ENCODE measurements around the gene MMADHC. TPM values are rescaled to one million over a fixed set of nuclear protein-coding genes. Genes with fewer than 3 reads are reported as not detected.

MMADHC gene
- total and polyA plus RNA-seq, 4 donors = 67.8 to 97.5 (median 88.0) TPM

GRCh38 chr2:149601141-149601796 is 13.7 kb upstream of the MMADHC start:
- Histone ChIP-seq H3K4me1 (ENCODE audit: control insufficient read depth in 4 of 4, insufficient read depth in 4 of 4, low read length in 3 of 4) (peaks cover 3 to 16% (median 13%) of the 10 kb centered on the region in 4 donors), H3K36me3 (ENCODE audit: control insufficient read depth in 4 of 4, insufficient read depth in 3 of 4, low read depth in 1 of 4, low read length in 3 of 4) (no peaks in the 10 kb centered on the region), H3K9ac (ENCODE audit: low read depth in 1 of 2, low read length in 2 of 2) (no peak overlapping the region), H3K4me3 (ENCODE audit: low read depth in 1 of 3, low read length in 3 of 3) (no peak overlapping the region), H3K9me3 (ENCODE audit: control insufficient read depth in 4 of 4, low read length in 3 of 4) (no peaks in the 10 kb centered on the region), H3K27me3 (ENCODE audit: control insufficient read depth in 4 of 4, insufficient read depth in 4 of 4, low read length in 3 of 4) (no peaks in the 10 kb centered on the region), H3K27ac (ENCODE audit: low read depth in 1 of 2, low read length in 2 of 2) (no peak overlapping the region)
- no peak for DNase-seq (ENCODE audit: low spot score)
- WGBS = 53% methylated on average over 3 of the region's 3 CpGs
- TF ChIP-seq RAD21 (IDR thresholded peaks at IDR 0.05) = no peak
- no peak for TF ChIP-seq SP1 (IDR thresholded peaks at IDR 0.05)
- TF ChIP-seq MAX (IDR thresholded peaks at IDR 0.05) = no peak
- TF ChIP-seq TAF1 (conservative IDR thresholded peaks at IDR 0.05) = no peak
- no peak for TF ChIP-seq RXRA (IDR thresholded peaks at IDR 0.05)
- no peak for TF ChIP-seq FOXA2 (IDR thresholded peaks at IDR 0.05)
- TF ChIP-seq REST (IDR thresholded peaks at IDR 0.05) = no peak
- TF ChIP-seq FOXA1 (IDR thresholded peaks at IDR 0.05) = no peak
- TF ChIP-seq YY1 (IDR thresholded peaks at IDR 0.05) = no peak
- no peak for TF ChIP-seq NR2F2 (IDR thresholded peaks at IDR 0.05)
- no peak for TF ChIP-seq HNF4A (conservative IDR thresholded peaks at IDR 0.05)
- no peak for TF ChIP-seq HNF4G (IDR thresholded peaks at IDR 0.05)
- no peak for TF ChIP-seq JUND (IDR thresholded peaks at IDR 0.05)

- H3K4me1 ChIP-seq (ENCODE audit: control insufficient read depth in 4 of 4, insufficient read depth in 4 of 4, low read length in 3 of 4) = peaks cover 3 to 17% (median 13%) of the 10 kb centered on the region in 4 donors
- H3K4me3 ChIP-seq (ENCODE audit: low read depth in 1 of 3, low read length in 3 of 3) = no peak overlapping the region
- TF ChIP-seq ATF3 (IDR thresholded peaks at IDR 0.05) (no peak), RAD21 (IDR thresholded peaks at IDR 0.05) (peak; percentile 96 to 97), REST (IDR thresholded peaks at IDR 0.05) (no peak), EGR1 (IDR thresholded peaks at IDR 0.05; ENCODE audit: low read depth in 2 of 2) (no peak), CTCF (IDR thresholded peaks at IDR 0.05; ENCODE audit: low read depth, low read length, missing input control) (peak; percentile 92), FOXA1 (IDR thresholded peaks at IDR 0.05) (no peak), RXRA (IDR thresholded peaks at IDR 0.05) (peak; percentile 24 to 32), YY1 (IDR thresholded peaks at IDR 0.05) (no peak), SP1 (IDR thresholded peaks at IDR 0.05) (no peak), TAF1 (conservative IDR thresholded peaks at IDR 0.05) (no peak), ZBTB33 (IDR thresholded peaks at IDR 0.05) (no peak), GABPA (IDR thresholded peaks at IDR 0.05 in 1 of 2, conservative IDR thresholded peaks at IDR 0.05 in 1 of 2) (no peak)
- 42% methylated on average over 13 of the region's 13 CpGs for WGBS
- H3K9ac ChIP-seq (ENCODE audit: low read depth in 1 of 2, low read length in 2 of 2) = peak overlapping the region in 1 of 2 donors; percentile 6
- no peaks in the 10 kb centered on the region for H3K9me3 ChIP-seq (ENCODE audit: control insufficient read depth in 4 of 4, low read length in 3 of 4)
- H3K27me3 ChIP-seq (ENCODE audit: control insufficient read depth in 4 of 4, insufficient read depth in 4 of 4, low read length in 3 of 4) = no peaks in the 10 kb centered on the region
- no peak overlapping the region for H3K27ac ChIP-seq (ENCODE audit: low read depth in 1 of 2, low read length in 2 of 2)
- DNase-seq (ENCODE audit: low spot score) = no peak
- H3K36me3 ChIP-seq (ENCODE audit: control insufficient read depth in 4 of 4, insufficient read depth in 3 of 4, low read depth in 1 of 4, low read length in 3 of 4) = peaks cover 0 to 5% (median 0%) of the 10 kb centered on the region in 4 donors
These were observed 10.2 kb upstream of the MMADHC start for GRCh38 chr2:149597668-149598326.

All from liver (tissue), 9 donors.